ENCODE results near the gene C4orf50.

Gene C4orf50

GRCh38 chr4:5991405-5991804 is 26.8 kb downstream of the C4orf50 start:
- no peak for DNase-seq

GRCh38 chr4:5990446-5991160 is 27.6 kb downstream of the C4orf50 start:
- no peak for DNase-seq

- DNase-seq = no peak
These were observed 28.7 kb downstream of the C4orf50 start for GRCh38 chr4:5989236-5990225.

GRCh38 chr4:5988086-5988845 is 30.0 kb downstream of the C4orf50 start:
- DNase-seq = no peak

- DNase-seq = no peak
These were observed 33.4 kb downstream of the C4orf50 start for GRCh38 chr4:5984843-5985242.

GRCh38 chr4:5982156-5982973 is 35.9 kb downstream of the C4orf50 start:
- DNase-seq = no peak

- peak; percentile 21 to 38 for DNase-seq
These were observed 37.6 kb downstream of the C4orf50 start for GRCh38 chr4:5980436-5981155.

GRCh38 chr4:5979981-5980380 is 38.2 kb downstream of the C4orf50 start:
- peak; percentile 70 to 76 for DNase-seq

GRCh38 chr4:5976921-5977320 is 41.3 kb downstream of the C4orf50 start:
- no peak for DNase-seq

GRCh38 chr4:5976431-5976830 is 41.8 kb downstream of the C4orf50 start:
- DNase-seq = no peak

- DNase-seq = no peak
These were observed 43.9 kb downstream of the C4orf50 start for GRCh38 chr4:5974321-5974720.

- DNase-seq = no peak
These were observed 44.6 kb downstream of the C4orf50 start for GRCh38 chr4:5973486-5974220.

- DNase-seq = no peak
These were observed 45.2 kb downstream of the C4orf50 start for GRCh38 chr4:5973033-5973432.

- DNase-seq = no peak
These were observed 45.7 kb downstream of the C4orf50 start for GRCh38 chr4:5972571-5972970.

- DNase-seq = no peak
These were observed 47.2 kb downstream of the C4orf50 start for GRCh38 chr4:5971078-5971450.

GRCh38 chr4:5970381-5971077 is 47.7 kb downstream of the C4orf50 start:
- DNase-seq = no peak

GRCh38 chr4:5969777-5970176 is 48.5 kb downstream of the C4orf50 start:
- DNase-seq = no peak

- DNase-seq = no peak
These were observed 48.9 kb downstream of the C4orf50 start for GRCh38 chr4:5969336-5969735.

- no peak for DNase-seq
These were observed 50.0 kb downstream of the C4orf50 start for GRCh38 chr4:5968246-5968645.

- no peak for DNase-seq
These were observed 50.4 kb downstream of the C4orf50 start for GRCh38 chr4:5967783-5968182.

Data from NCI-H2081 (cell line).